Effector memory CD8-positive, alpha-beta T cell (primary cell): ENCODE measurements around the gene VSIG1.

Experiments
- ATAC-seq: fragments of 150-1000 bp; cut with Tn5 transposase; replicated peaks from 2 replicates; pipeline ENCODE4 v1.10.0; 2021; ENCODE audit warnings: mild to moderate bottlenecking, moderate library complexity
- DNase-seq, 3 experiments: peaks; one replicate each; pipeline ENCODE4 v3.0.0; 2021
- H3K27ac Mint-ChIP-seq, 2 donors: one replicate each; pipeline ENCODE4 v1.8.0; 2022; ENCODE audit warnings: mild to moderate bottlenecking in 2 of 2, mixed read lengths in 2 of 2, moderate library complexity in 2 of 2
- H3K27me3 Mint-ChIP-seq, 2 donors: one replicate each; pipeline ENCODE4 v1.8.0; 2022; ENCODE audit warnings: mixed read lengths in 2 of 2
- H3K36me3 Mint-ChIP-seq: one replicate; pipeline ENCODE4 v1.8.0; 2022; ENCODE audit warnings: mild to moderate bottlenecking, moderate library complexity, mixed read lengths; ENCODE audit not compliant: insufficient read depth
- H3K4me1 Mint-ChIP-seq, 2 donors: one replicate each; pipeline ENCODE4 v1.8.0; 2022; ENCODE audit warnings: low read depth in 2 of 2, mixed read lengths in 2 of 2
- H3K4me3 Mint-ChIP-seq, 2 donors: one replicate each; pipeline ENCODE4 v1.8.0; 2022; ENCODE audit warnings: mild to moderate bottlenecking in 2 of 2, mixed read lengths in 2 of 2, moderate library complexity in 2 of 2
- H3K9me3 Mint-ChIP-seq, 2 donors: one replicate each; pipeline ENCODE4 v1.8.0; 2022; ENCODE audit warnings: mixed read lengths in 2 of 2

The VSIG1 gene

DNA sequence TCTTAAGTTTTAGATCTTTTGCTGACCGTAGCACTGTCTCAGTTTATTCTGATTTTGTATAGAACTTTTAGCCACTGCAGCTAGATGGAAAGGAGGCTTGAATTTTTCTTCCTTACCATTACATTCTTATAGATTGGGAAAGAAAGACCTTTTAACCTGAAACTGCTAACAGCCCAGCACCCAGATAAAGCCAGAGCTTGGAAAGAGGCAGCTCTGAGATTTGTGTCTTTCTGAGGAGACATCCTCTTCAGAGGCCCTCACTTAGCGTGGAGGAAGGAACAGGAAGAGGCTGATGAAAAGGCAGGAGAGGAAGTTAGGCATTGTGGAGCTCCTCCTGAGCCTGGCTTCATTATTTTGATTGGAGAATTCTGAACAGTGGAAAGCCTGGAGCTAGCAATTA, 81.8 kb downstream of the VSIG1 start:
- no peak for ATAC-seq
- Mint-ChIP-seq H3K36me3 (peaks cover 9% of the 10 kb centered on the region), H3K4me3 (no peak overlapping the region), H3K27ac (no peak overlapping the region), H3K9me3 (no peaks in the 10 kb centered on the region), H3K4me1 (no peaks in the 10 kb centered on the region), H3K27me3 (no peaks in the 10 kb centered on the region)
- DNase-seq, result no peak

DNA sequence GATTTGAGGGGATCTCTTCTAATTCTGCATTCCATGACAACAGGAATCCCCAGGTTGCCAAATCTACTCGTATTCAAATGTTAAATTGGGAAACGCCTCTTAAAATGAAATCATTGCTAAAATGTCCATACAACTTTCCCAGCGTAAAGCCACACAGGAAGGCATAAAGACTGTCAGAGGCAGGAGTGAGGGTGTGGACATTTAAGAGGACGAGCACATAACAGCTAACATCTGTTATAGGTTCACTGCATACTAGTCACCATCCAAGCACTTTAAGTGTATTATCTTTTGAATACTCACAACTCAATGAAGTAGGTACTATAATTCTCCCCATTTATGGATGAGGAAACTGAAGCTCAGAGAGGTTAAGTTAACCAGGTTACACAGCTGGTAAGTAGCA, 82.3 kb downstream of the VSIG1 start:
- Mint-ChIP-seq H3K4me3 (no peak overlapping the region), H3K27ac (no peak overlapping the region), H3K27me3 (no peaks in the 10 kb centered on the region), H3K36me3 (peaks cover 13% of the 10 kb centered on the region), H3K9me3 (no peaks in the 10 kb centered on the region), H3K4me1 (no peaks in the 10 kb centered on the region)
- no peak for DNase-seq
- no peak for ATAC-seq
